GM12891 (cell line): Measurements from ENCODE around the gene RAB6A.

Experiments used
- POLR2A ChIP-seq: IDR thresholded peaks from 2 replicates; pipeline ENCODE4 v1.6.1; 2011; ENCODE audit warnings: low read depth, low read length, control low read depth
- POLR2AphosphoS5 ChIP-seq: IDR thresholded peaks from 2 replicates; pipeline ENCODE4 v1.6.1; 2011; ENCODE audit warnings: low read depth, low read length, control low read depth
- TAF1 ChIP-seq: IDR thresholded peaks from 2 replicates; pipeline ENCODE4 v1.6.1; 2011; ENCODE audit warnings: low read depth, low read length, control low read depth

DNA sequence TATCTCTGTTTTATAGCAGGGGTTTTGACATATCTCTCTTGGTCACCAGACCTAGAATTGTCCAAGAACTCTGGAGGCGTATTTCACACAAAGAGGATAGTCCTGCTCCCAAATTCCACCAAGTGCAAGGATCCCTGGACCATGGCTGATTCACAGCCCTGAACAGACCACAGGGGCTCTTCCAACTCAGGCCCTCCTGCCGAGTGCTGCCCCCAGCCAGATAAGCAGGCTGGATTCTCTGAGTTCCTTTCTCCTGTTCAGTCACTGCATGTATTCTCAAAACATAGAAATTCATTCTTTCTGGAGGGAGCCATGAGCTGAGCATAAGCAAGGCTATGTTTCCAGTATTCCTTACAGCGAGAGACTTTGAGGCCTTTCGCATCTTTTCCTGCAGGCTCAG is 127.9 kb downstream of the RAB6A start:
- TF ChIP-seq POLR2A (no peak), TAF1 (no peak), POLR2AphosphoS5 (no peak)
